Astrocyte of the hippocampus (primary cell): ENCODE results near the gene VAMP3.
"Not testable (repeated sequence)": the region's sequence is repeated elsewhere in the genome, so short reads cannot be mapped to it uniquely, and the experiment has no call there.

Source experiments
- DNase-seq: peaks from one replicate; pipeline ENCODE4 v3.0.0; 2011; ENCODE audit warnings: low read depth, low spot score

Gene VAMP3

DNA sequence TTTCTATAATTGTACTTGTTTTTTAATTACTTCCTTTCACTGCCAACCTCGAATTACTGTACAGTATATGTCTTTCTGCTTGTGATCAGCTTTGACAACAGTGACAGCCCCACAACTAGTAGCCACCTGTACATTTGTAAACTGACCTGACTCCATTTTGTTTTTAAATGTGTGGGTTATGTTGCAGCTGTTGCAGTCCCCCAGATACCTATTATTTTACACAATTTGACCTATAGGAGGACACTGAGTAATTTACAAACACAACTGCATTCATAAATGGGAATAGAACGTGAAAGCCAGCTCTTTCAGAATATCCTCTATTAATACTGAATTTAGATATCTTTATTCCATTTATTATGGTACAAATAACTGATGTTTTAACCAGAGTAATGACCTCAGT lies 2.5 kb upstream of the VAMP3 start:
- DNase-seq, result no peak

DNA sequence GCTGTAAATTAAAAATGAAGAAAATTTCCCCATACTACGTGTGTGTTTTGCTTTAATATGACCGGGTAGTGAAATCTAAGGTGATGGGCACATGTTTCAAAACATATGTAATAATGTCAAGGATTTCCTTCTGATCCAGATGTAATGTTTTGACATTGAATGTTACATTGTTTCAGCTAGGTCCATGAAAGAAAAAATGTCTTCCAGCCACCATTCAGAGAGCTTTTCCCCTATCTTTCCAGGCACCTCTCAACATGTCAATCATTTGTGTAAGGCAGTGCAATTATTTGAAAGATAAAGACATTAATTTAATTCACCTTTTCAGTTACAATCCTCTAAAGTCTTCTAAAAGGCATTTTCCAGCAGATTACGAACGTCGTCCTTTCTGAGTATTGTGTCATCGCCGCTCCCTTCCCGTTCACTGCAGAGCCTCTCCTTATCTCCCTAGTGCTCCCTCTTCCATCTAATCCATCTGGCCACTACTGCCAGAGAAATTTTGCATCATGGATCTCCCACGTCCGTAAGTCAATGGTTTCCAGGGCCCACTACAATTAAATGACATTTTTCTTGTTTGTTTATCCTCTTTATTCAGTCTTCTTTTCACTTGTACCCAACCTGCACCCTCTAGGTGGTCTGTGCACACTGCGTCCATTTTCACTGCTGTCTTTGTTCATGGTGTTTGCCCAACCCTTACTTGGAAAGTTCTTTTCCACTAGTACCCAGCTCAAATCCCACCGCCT lies 1.3 kb upstream of the VAMP3 start:
- DNase-seq, result no peak

DNA sequence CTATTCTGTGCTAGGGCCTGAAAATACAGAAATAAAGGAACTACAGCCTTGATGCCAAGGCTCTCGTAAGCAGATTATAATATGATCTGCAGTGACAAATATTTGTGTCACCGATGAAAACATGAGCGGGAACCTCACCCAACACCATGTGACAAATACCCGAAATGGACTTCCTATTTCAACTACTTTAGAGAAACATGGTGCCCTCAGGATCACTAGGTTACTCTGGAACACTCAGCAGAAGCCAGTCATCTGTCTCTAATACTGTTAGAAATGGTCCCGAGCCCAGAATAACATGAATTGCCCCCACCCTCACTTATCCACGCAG lies 463 bp upstream of the VAMP3 start:
- DNase-seq, result no peak

- no peak for DNase-seq
These were observed 765 bp downstream of the VAMP3 start for GRCh38 chr1:7771823-7772299.

DNA sequence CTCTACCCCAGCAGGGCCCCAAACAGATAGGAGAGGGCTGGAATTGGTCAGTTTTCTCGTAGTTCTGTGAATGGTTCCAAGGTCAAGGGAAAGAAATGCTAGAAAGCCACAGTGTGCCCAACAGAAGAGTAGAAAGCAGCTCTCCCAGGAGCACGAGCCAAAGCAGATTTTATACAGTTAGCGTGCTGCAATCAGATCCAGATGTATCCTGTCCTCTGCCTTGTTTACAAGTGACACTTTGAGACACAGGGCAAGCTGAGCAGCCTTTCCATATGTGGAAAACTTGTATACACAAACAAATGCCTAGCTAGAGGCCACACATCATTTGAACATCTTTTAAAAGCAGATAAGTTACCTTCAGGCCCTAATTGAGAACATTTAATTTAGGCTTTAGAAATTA lies 6.5 kb downstream of the VAMP3 start:
- DNase-seq, result no peak

DNA sequence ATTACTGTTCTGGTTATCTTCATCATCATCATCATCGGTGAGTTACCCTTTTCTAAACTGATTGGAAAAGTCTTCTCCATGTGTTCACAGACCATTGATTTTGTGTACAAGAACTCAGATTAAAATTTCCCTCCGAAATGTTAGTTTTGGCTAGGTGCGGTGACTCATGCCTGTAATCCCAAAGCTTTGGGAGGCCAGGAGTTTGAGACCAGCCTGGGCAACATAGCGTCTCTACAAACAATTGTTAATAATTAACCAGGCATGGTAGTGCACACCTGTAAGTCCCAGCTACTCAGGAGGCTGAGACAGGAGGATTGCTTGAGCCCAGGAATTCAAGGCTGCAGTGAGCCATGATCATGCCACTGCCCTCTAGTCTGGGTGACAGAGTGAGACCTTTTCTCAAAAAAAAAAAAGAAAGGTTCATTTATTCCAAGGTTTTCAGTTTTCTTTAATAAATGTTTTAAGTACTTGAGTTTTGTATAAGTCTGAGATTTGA lies 7.1 kb downstream of the VAMP3 start:
- DNase-seq, result no peak

DNA sequence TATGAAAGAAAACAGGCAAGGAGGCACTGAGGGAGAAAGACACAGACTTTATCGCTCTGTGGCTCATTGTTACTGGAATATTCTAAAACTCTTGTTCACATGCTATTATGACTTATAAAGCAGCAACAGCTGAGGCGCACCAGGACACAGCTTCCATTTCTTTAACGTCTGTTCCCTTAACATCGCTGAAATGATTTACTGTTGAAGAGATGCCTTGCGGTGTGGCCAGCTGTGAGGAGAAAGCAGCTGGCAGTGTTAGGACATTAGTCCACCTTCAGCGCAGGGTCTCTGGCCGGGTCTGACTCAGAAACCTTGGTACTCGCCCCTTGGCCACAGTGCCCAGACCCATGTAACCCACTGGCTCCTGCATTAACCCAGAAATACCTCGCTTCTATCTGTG lies 9.9 kb downstream of the VAMP3 start:
- DNase-seq, result no peak

GRCh38 chr1:7781501-7781900 lies 10.4 kb downstream of the VAMP3 start:
- DNase-seq, result no peak

GRCh38 chr1:7781923-7782495 lies 10.9 kb downstream of the VAMP3 start:
- no peak for DNase-seq

GRCh38 chr1:7783178-7783711 lies 12.1 kb downstream of the VAMP3 start:
- peak; percentile 71 for DNase-seq

- DNase-seq, result peak; percentile 100
These were observed 12.9 kb downstream of the VAMP3 start, which contains the start of gene PER3 for GRCh38 chr1:7783826-7784491. TSS of gene PER3 (plus strand) at chr1:7784291. CDS start at chr1:7784878, 587 bp downstream.

DNA sequence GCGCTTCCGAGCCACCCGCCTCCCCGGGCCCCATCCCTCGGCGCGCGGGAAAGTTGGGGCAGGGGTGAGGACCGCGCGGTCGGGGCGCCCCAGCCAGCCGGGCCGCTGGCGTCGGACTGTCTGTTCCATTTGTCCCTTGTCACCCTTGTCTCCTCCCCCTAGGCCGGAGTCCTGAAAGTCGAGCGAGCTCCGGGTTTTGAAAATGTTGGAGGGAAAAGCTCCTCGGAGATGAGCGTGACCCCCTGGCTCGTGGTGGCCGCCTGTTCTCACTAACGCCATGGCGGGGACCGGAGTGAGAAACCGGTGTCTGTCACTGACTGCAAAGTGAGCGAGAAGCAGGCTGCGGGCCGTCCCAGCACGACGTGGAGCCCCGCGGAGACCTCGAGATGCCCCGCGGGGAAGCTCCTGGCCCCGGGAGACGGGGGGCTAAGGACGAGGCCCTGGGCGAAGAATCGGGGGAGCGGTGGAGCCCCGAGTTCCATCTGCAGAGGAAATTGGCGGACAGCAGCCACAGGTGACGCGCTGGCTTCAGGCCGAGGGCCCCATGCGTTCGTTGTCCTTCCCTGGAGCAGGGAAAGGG lies 13.5 kb downstream of the VAMP3 start:
- no peak for DNase-seq

DNA sequence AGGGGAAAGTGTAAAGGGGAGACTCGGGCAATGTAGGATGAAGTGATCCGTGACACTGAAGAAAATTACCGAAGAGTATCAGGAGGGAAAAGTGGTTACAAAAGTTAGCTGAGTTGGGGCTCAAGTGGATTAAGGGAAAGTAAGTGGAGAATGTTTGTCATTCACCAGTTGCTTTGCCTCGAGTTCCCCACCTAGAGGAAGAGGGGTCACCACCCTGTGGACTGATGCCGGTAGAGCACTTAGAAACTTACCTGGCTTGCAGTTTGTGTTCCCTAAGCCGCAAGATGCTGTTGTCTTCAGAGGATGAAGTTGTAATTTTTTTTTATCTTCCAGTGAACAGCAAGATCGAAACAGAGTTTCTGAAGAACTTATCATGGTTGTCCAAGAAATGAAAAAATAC lies 14.0 kb downstream of the VAMP3 start:
- no peak for DNase-seq

DNA sequence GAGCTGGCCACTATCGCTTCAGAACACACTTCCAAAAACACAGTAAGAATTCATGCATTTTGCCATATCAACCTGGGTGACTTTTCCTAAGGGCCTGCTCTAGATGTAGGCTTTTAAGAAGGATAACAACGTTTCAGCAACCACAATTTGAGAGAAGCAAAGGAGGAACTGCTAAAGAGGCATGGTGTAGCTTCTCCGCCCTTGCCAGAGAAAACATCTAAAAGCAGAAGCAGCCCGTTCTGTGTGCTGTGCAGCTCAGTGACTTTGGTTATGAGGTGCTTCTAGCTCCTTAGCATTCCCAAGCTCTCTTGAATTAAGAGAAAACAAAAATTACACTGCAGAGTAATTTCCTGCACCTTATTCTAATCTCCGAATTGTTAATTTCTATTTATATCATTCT lies 15.7 kb downstream of the VAMP3 start:
- no peak for DNase-seq

DNA sequence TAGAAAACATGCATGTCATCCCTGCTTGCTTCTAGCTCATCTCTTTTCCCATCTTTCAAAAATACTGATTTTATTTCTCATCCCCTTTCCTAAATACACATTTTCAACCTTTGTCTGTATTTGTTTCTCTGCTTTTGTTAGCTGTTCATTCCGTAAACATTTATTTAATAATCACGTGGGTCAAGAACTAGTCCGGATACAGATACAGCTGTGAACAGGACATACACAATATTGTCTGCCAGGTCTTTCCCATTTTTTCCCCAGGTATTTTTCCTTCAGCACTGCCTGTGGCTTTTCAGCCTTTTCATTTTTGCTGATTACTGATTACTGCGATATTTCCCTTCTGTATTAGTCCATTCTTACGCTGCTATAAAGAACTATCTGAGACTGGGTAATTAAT lies 18.7 kb downstream of the VAMP3 start:
- no peak for DNase-seq

- not testable (repeated sequence) for DNase-seq
These were observed 19.9 kb downstream of the VAMP3 start for GRCh38 chr1:7791027-7791426.

DNA sequence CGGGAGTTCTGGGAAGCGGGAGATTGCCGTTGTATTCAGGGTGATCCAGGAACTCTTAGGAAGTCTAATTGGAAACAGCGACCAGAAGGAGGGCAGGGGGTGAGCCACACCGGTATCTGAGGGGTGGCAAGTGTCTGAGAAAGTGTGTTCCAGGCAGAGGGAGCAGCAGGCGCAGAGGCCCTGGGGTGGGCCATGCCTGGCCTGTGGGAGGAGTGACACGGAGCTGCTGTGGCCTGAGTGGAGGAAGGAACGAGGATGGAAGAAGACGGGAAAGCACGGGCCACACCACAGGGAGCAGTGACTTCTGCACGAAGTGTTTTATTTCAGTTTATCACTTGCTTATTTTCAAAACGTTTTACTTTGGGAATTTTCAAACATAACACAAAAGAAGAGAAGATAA lies 24.3 kb downstream of the VAMP3 start:
- no peak for DNase-seq

DNA sequence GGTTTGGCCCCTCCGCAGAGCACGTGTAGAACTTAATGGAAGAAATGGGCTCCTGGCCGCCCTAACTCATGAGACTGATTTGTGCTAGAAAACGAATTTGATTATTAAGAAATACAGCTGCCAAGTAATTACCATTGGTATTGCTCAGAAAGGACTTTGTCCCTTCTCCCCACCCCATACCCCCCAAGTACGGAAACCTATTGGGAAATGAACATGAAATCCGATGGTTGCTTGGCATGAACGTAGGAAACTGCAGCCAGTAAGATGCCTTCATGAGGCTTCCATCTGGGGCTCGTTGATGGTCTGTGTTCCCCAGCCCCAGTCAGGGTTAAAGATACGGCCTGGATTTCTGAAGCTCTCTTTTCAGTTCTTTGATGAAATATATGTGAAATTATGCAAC lies 34.4 kb downstream of the VAMP3 start:
- DNase-seq, result no peak

DNA sequence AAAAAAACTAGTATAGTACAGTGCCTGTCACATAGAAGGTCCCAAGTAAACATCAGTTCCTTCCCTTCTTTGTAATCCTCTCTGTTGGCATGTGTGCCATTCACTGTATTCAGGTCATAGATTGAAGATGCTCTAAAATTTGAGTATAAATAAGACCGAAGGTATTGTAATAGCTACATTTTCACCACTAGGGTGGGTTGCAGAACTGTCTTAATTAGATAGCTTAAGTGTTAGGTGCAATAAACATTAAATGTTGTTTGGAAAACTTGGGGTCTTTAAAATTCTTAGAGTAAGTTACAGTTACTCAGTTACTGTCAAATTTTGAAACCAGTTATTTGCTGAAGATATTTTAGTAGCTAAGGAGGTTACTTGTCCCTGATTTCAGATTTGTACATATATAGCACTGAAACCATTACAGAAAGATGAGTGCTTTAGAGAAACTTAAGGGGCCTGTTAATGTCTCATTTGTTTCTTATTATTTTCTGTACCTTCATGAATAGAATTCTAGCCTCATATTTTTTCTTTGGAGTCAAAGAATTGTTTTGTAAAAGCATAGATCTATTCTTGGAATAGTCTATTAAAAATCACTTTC lies 37.3 kb downstream of the VAMP3 start:
- peak; percentile 52 for DNase-seq

DNA sequence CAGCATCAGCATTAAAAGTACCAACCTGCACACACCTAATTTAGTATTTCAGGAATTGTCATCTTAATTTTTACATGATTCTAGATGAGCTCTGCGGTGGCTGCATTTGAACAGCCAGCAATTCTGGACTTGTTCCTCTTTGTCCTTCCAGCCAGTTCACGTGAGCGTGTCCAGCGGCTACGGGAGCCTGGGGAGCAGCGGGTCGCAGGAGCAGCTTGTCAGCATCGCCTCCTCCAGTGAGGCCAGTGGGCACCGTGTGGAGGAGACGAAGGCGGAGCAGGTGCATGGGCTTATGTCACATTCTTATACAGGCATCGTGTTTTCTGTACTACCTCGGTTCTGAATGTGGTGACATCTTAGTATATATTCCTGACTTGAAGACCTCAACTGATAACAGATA lies 38.6 kb downstream of the VAMP3 start:
- DNase-seq, result no peak

DNA sequence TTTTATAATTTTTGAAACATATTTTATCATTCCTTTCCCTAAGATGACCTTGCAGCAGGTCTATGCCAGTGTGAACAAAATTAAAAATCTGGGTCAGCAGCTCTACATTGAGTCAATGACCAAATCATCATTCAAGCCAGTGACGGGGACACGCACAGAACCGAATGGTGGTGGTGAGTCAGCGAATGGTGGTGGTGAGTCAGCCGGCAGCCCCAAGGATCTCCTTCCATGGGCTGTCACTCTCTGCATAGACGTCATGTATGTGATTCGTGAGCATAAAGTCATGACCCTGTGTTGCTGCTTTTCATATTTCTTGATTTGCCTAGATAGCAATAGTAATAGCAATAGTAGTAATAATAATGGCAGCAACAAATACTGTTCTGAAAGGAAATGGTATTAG lies 39.3 kb downstream of the VAMP3 start:
- peak; percentile 90 for DNase-seq

DNA sequence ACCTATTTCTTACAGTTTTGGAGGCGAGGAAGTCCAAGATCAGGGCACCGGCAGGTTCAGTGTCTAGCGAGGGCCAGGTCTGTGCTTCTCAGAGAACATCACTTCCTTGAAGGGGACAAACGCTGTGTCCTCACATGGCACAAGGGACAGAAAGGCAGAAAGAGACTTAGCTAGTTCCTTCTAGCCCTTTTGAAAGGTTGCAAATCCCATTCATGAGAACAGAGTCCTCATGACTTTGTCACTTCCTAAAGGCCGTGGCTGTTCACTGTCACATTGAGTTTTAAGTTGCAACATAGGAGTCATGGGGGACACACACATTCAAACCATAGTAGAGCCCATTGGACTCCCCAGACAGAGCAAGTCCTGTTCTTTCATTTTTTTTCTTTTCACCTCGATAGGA lies 40.4 kb downstream of the VAMP3 start:
- DNase-seq, result no peak
